GM18867 (cell line): ENCODE measurements around the gene SMOC1.

Source experiments
- ATAC-seq: cut with Tn5 transposase; IDR thresholded peaks from one replicate; pipeline ENCODE4 v1.9.1; 2021; ENCODE audit warnings: mild to moderate bottlenecking, moderate library complexity; ENCODE audit not compliant: unreplicated experiment

SMOC1 gene

GRCh38 chr14:70077005-70077404, 197.8 kb downstream of the SMOC1 start:
- ATAC-seq = no peak

- no peak for ATAC-seq
Observed at GRCh38 chr14:70077720-70078119, 198.5 kb downstream of the SMOC1 start.

- no peak for ATAC-seq
Observed at GRCh38 chr14:70078329-70078728, 199.1 kb downstream of the SMOC1 start.

- no peak for ATAC-seq
Observed at GRCh38 chr14:70080076-70080475, 200.9 kb downstream of the SMOC1 start.
